Natural killer cell treated with Interleukin-12 subunit alpha and Interleukin-12 subunit beta and Interleukin-15 and Interleukin-18, amount 100 ng/mL, for 72 hours (primary cell): Measurements from ENCODE around the gene SRGAP3. TPM values are rescaled to one million over a fixed set of nuclear protein-coding genes. Genes with fewer than 3 reads are reported as not detected.
A peak's percentile ranks its signal among the peaks of the same experiment; 100 is the strongest.

ENCODE experiments used
- ATAC-seq, 2 donors: fragments of 150-1000 bp; cut with Tn5 transposase in 1 of 2; sonication (Bioruptor Pico), chemical (Tn5 transposase) in 1 of 2; 2 replicates each; pipeline ENCODE4 v1.10.0; 2021
- DNase-seq: peaks from one replicate; pipeline ENCODE4 v3.0.0; 2022; ENCODE audit warnings: low spot score
- H3K27ac Mint-ChIP-seq, 2 donors: 1 replicate in 1 of 2; 2 replicates in 1 of 2; pipeline ENCODE4 v1.8.0; 2022; ENCODE audit warnings: mixed read lengths in 2 of 2, mild to moderate bottlenecking in 1 of 2, moderate library complexity in 1 of 2
- H3K27me3 Mint-ChIP-seq, 2 donors: 1 replicate in 1 of 2; 2 replicates in 1 of 2; pipeline ENCODE4 v1.8.0; 2022; ENCODE audit warnings: mixed read lengths in 2 of 2
- H3K36me3 Mint-ChIP-seq: one replicate; pipeline ENCODE4 v1.8.0; 2022; ENCODE audit warnings: mixed read lengths
- H3K4me1 Mint-ChIP-seq, 2 donors: 1 replicate in 1 of 2; 2 replicates in 1 of 2; pipeline ENCODE4 v1.8.0; 2022; ENCODE audit warnings: low read depth in 2 of 2, mixed read lengths in 2 of 2, mild to moderate bottlenecking in 1 of 2
- H3K4me3 Mint-ChIP-seq: one replicate; pipeline ENCODE4 v1.8.0; 2022; ENCODE audit warnings: mixed read lengths
- H3K9me3 Mint-ChIP-seq: 2 replicates; pipeline ENCODE4 v1.8.0; 2022; ENCODE audit warnings: mixed read lengths
- total RNA-seq, 2 donors: library from RNA; stranded (reverse); gene quantifications; one replicate each; pipeline ENCODE4 v1.2.3, GENCODE V29; 2022

Gene SRGAP3
- total RNA-seq, 2 donors from 2014 or later, result 0.33 to 1.6 TPM

- Mint-ChIP-seq H3K4me1 (no peaks in the 10 kb centered on the region), H3K4me3 (no peak overlapping the region), H3K27me3 (no peaks in the 10 kb centered on the region), H3K36me3 (no peaks in the 10 kb centered on the region), H3K27ac (no peak overlapping the region), H3K9me3 (no peaks in the 10 kb centered on the region)
- DNase-seq (no peak), ATAC-seq (no peak)
Observed at GRCh38 chr3:9037144-9037711, 212.2 kb downstream of the SRGAP3 start.

- Mint-ChIP-seq H3K27ac (no peak overlapping the region), H3K27me3 (peaks cover 0 to 6% of the 10 kb centered on the region in 2 donors), H3K36me3 (no peaks in the 10 kb centered on the region), H3K9me3 (no peaks in the 10 kb centered on the region), H3K4me1 (no peaks in the 10 kb centered on the region), H3K4me3 (no peak overlapping the region)
- no peak for DNase-seq
- no peak for ATAC-seq
Observed at GRCh38 chr3:9036404-9037131, 212.9 kb downstream of the SRGAP3 start.

GRCh38 chr3:9035961-9036360 is 213.5 kb downstream of the SRGAP3 start:
- Mint-ChIP-seq H3K27ac (no peak overlapping the region), H3K9me3 (no peaks in the 10 kb centered on the region), H3K36me3 (no peaks in the 10 kb centered on the region), H3K4me1 (no peaks in the 10 kb centered on the region), H3K4me3 (no peak overlapping the region), H3K27me3 (peaks cover 0 to 8% of the 10 kb centered on the region in 2 donors)
- ATAC-seq, result no peak
- DNase-seq, result no peak

- no peaks in the 10 kb centered on the region for H3K36me3 Mint-ChIP-seq
- peaks cover 0 to 8% of the 10 kb centered on the region in 2 donors for H3K27me3 Mint-ChIP-seq
- no peaks in the 10 kb centered on the region for H3K9me3 Mint-ChIP-seq
- no peak overlapping the region for H3K27ac Mint-ChIP-seq
- no peak for DNase-seq
- no peaks in the 10 kb centered on the region for H3K4me1 Mint-ChIP-seq
- ATAC-seq, result no peak
- no peak overlapping the region for H3K4me3 Mint-ChIP-seq
Observed at GRCh38 chr3:9035473-9035872, 214.0 kb downstream of the SRGAP3 start.

GRCh38 chr3:9033867-9034266 is 215.6 kb downstream of the SRGAP3 start:
- Mint-ChIP-seq H3K27me3 (peaks cover 0 to 8% of the 10 kb centered on the region in 2 donors), H3K4me1 (no peaks in the 10 kb centered on the region), H3K9me3 (no peaks in the 10 kb centered on the region), H3K27ac (no peak overlapping the region), H3K4me3 (no peak overlapping the region), H3K36me3 (no peaks in the 10 kb centered on the region)
- DNase-seq (no peak), ATAC-seq (no peak)

GRCh38 chr3:9032231-9032777 is 217.1 kb downstream of the SRGAP3 start:
- ATAC-seq, result no peak
- DNase-seq, result no peak
- no peaks in the 10 kb centered on the region for H3K36me3 Mint-ChIP-seq
- H3K27me3 Mint-ChIP-seq, result peaks cover 0 to 8% of the 10 kb centered on the region in 2 donors
- H3K27ac Mint-ChIP-seq, result no peak overlapping the region
- H3K9me3 Mint-ChIP-seq, result no peaks in the 10 kb centered on the region
- H3K4me1 Mint-ChIP-seq, result no peaks in the 10 kb centered on the region
- H3K4me3 Mint-ChIP-seq, result no peak overlapping the region

- H3K4me3 Mint-ChIP-seq, result no peak overlapping the region
- DNase-seq, result no peak
- no peak overlapping the region for H3K27ac Mint-ChIP-seq
- no peak for ATAC-seq
- no peaks in the 10 kb centered on the region for H3K9me3 Mint-ChIP-seq
- H3K27me3 Mint-ChIP-seq, result peaks cover 0 to 8% of the 10 kb centered on the region in 2 donors
- H3K4me1 Mint-ChIP-seq, result no peaks in the 10 kb centered on the region
- H3K36me3 Mint-ChIP-seq, result no peaks in the 10 kb centered on the region
Observed at GRCh38 chr3:9030034-9030433, 219.4 kb downstream of the SRGAP3 start.

- no peak overlapping the region for H3K4me3 Mint-ChIP-seq
- no peaks in the 10 kb centered on the region for H3K9me3 Mint-ChIP-seq
- peak in 1 of 2 donors; percentile 16 for ATAC-seq
- H3K27ac Mint-ChIP-seq, result no peak overlapping the region
- H3K36me3 Mint-ChIP-seq, result no peaks in the 10 kb centered on the region
- no peaks in the 10 kb centered on the region for H3K4me1 Mint-ChIP-seq
- no peak for DNase-seq
- peaks cover 0 to 8% of the 10 kb centered on the region in 2 donors for H3K27me3 Mint-ChIP-seq
Observed at GRCh38 chr3:9028134-9028533, 221.3 kb downstream of the SRGAP3 start.

- no peaks in the 10 kb centered on the region for H3K4me1 Mint-ChIP-seq
- H3K9me3 Mint-ChIP-seq, result no peaks in the 10 kb centered on the region
- no peak for ATAC-seq
- no peak overlapping the region for H3K4me3 Mint-ChIP-seq
- H3K27ac Mint-ChIP-seq, result no peak overlapping the region
- peaks cover 0 to 2% of the 10 kb centered on the region in 2 donors for H3K27me3 Mint-ChIP-seq
- DNase-seq, result no peak
- H3K36me3 Mint-ChIP-seq, result no peaks in the 10 kb centered on the region
Observed at GRCh38 chr3:9026320-9027045, 223.0 kb downstream of the SRGAP3 start.

GRCh38 chr3:9024341-9024740 is 225.1 kb downstream of the SRGAP3 start:
- H3K27ac Mint-ChIP-seq, result no peak overlapping the region
- no peak overlapping the region for H3K4me3 Mint-ChIP-seq
- H3K9me3 Mint-ChIP-seq, result no peaks in the 10 kb centered on the region
- H3K4me1 Mint-ChIP-seq, result no peaks in the 10 kb centered on the region
- no peak for ATAC-seq
- no peaks in the 10 kb centered on the region for H3K27me3 Mint-ChIP-seq
- DNase-seq, result no peak
- no peaks in the 10 kb centered on the region for H3K36me3 Mint-ChIP-seq

GRCh38 chr3:9023226-9023590 is 226.2 kb downstream of the SRGAP3 start:
- no peaks in the 10 kb centered on the region for H3K9me3 Mint-ChIP-seq
- no peaks in the 10 kb centered on the region for H3K4me1 Mint-ChIP-seq
- no peaks in the 10 kb centered on the region for H3K27me3 Mint-ChIP-seq
- no peaks in the 10 kb centered on the region for H3K36me3 Mint-ChIP-seq
- DNase-seq (no peak), ATAC-seq (no peak)
- no peak overlapping the region for H3K4me3 Mint-ChIP-seq
- H3K27ac Mint-ChIP-seq, result no peak overlapping the region

- Mint-ChIP-seq H3K4me3 (no peak overlapping the region), H3K9me3 (no peaks in the 10 kb centered on the region), H3K36me3 (no peaks in the 10 kb centered on the region), H3K4me1 (no peaks in the 10 kb centered on the region), H3K27ac (no peak overlapping the region), H3K27me3 (no peaks in the 10 kb centered on the region)
- DNase-seq (no peak), ATAC-seq (no peak)
Observed at GRCh38 chr3:9022305-9023225, 226.9 kb downstream of the SRGAP3 start.

- DNase-seq (no peak), ATAC-seq (no peak)
- no peak overlapping the region for H3K27ac Mint-ChIP-seq
- no peaks in the 10 kb centered on the region for H3K4me1 Mint-ChIP-seq
- no peak overlapping the region for H3K4me3 Mint-ChIP-seq
- no peaks in the 10 kb centered on the region for H3K9me3 Mint-ChIP-seq
- no peaks in the 10 kb centered on the region for H3K27me3 Mint-ChIP-seq
- H3K36me3 Mint-ChIP-seq, result no peaks in the 10 kb centered on the region
Observed at GRCh38 chr3:9021271-9022009, 228.0 kb downstream of the SRGAP3 start.
